ENCODE data around the gene CTXND1.

Gene CTXND1

DNA sequence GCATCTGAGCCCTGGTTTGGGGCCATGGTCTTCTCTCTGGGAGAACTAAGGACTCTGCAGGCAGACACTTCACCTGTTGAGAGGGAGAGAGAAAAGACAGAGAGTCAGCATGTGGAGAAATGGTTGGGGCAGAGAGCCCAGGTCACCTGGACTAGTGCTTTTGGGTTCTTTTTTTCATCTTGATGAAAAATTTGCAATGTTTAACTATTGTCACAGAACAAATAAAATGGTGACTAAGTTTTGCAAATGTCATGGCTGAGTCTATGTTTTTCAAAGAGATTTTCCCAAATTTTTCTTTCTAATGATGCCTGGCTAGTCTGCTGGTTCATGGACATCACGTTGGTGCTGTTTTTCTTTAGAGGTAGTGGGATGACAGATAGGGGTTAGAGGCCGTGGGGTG lies 81.4 kb downstream of the CTXND1 start:
- H3K4me1 ChIP-seq = no peaks in the 10 kb centered on the region
- no peaks in the 10 kb centered on the region for H3K79me2 ChIP-seq
- no peak overlapping the region for H3K27ac ChIP-seq
- no peak overlapping the region for H3K9ac ChIP-seq
- no peak overlapping the region for H2AFZ ChIP-seq
- no peaks in the 10 kb centered on the region for H3K9me3 ChIP-seq (ENCODE audit: control insufficient read depth, low read length)
- no peaks in the 10 kb centered on the region for H3K27me3 ChIP-seq (ENCODE audit: control insufficient read depth, insufficient read depth, low read length)
- no peaks in the 10 kb centered on the region for H3K36me3 ChIP-seq (ENCODE audit: control insufficient read depth, insufficient read depth, low read length)
- TF ChIP-seq, protein P1, sequence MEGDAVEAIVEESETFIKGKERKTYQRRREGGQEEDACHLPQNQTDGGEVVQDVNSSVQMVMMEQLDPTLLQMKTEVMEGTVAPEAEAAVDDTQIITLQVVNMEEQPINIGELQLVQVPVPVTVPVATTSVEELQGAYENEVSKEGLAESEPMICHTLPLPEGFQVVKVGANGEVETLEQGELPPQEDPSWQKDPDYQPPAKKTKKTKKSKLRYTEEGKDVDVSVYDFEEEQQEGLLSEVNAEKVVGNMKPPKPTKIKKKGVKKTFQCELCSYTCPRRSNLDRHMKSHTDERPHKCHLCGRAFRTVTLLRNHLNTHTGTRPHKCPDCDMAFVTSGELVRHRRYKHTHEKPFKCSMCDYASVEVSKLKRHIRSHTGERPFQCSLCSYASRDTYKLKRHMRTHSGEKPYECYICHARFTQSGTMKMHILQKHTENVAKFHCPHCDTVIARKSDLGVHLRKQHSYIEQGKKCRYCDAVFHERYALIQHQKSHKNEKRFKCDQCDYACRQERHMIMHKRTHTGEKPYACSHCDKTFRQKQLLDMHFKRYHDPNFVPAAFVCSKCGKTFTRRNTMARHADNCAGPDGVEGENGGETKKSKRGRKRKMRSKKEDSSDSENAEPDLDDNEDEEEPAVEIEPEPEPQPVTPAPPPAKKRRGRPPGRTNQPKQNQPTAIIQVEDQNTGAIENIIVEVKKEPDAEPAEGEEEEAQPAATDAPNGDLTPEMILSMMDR (IDR thresholded peaks at IDR 0.05) = no peak
- H3K4me3 ChIP-seq (ENCODE audit: low read depth, low read length) = no peak overlapping the region
- H3K4me2 ChIP-seq (ENCODE audit: low read length) = no peak overlapping the region

DNA sequence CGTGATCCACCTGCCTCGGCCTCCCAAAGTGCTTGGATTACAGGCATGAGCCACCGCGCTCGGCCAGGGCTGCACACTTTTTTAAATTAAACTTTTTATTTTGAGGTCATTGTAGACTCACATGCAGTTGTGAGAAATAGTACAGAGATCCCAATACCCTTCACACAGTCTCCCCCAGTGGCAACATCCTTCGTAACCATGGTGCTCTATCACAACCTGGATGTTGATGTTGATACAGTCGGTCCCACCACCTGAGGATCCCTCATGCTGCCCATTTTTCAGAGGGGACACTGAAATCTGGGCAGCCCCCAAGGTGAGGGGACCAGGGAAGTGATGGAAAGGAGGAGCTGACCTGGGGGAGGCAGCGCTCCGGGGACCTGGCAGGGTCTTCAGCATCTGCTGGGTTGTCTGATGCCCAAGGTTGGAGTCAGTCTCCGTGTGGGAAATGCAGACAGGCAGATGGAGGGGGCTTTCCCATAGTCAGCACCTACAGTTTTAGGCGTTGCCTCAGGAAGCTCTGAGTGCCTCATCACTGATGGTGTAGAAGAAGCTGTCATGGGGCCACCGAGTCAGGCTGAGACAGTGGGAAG lies 82.2 kb downstream of the CTXND1 start:
- Histone ChIP-seq H3K9me3 (ENCODE audit: control insufficient read depth, low read length) (no peaks in the 10 kb centered on the region), H2AFZ (no peak overlapping the region), H3K36me3 (ENCODE audit: control insufficient read depth, insufficient read depth, low read length) (no peaks in the 10 kb centered on the region), H3K27ac (no peak overlapping the region), H3K4me1 (no peaks in the 10 kb centered on the region), H3K27me3 (ENCODE audit: control insufficient read depth, insufficient read depth, low read length) (no peaks in the 10 kb centered on the region), H3K4me2 (ENCODE audit: low read length) (no peak overlapping the region), H3K4me3 (ENCODE audit: low read depth, low read length) (no peak overlapping the region), H3K9ac (no peak overlapping the region), H3K79me2 (no peaks in the 10 kb centered on the region)
- TF ChIP-seq, protein P1 (IDR thresholded peaks at IDR 0.05) = no peak

DNA sequence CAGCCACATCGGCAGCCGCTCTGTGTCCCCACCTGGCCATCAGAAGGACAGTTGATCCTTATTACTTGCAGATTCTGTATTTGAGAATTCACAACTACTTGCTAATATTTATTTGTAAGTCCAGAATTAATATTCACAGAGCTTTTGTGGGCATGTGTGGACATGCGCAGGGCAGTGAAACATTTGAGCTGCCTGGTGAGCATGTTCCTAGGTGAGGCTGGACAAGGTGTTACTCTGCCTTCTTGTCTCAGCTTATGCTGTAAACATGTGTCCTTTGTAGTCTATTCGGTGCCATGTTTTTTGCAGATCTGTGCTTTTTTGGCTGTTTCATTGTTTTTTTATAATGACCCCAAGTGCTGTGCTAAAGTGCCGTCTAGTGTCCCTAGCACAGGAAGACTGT lies 83.6 kb downstream of the CTXND1 start:
- no peak overlapping the region for H2AFZ ChIP-seq
- no peaks in the 10 kb centered on the region for H3K27me3 ChIP-seq (ENCODE audit: control insufficient read depth, insufficient read depth, low read length)
- no peaks in the 10 kb centered on the region for H3K9me3 ChIP-seq (ENCODE audit: control insufficient read depth, low read length)
- H3K4me2 ChIP-seq (ENCODE audit: low read length) = no peak overlapping the region
- no peak overlapping the region for H3K27ac ChIP-seq
- TF ChIP-seq, protein P1 (IDR thresholded peaks at IDR 0.05) = no peak
- no peak overlapping the region for H3K4me3 ChIP-seq (ENCODE audit: low read depth, low read length)
- H3K36me3 ChIP-seq (ENCODE audit: control insufficient read depth, insufficient read depth, low read length) = no peaks in the 10 kb centered on the region
- H3K4me1 ChIP-seq = no peaks in the 10 kb centered on the region
- H3K9ac ChIP-seq = no peak overlapping the region
- H3K79me2 ChIP-seq = no peaks in the 10 kb centered on the region

DNA sequence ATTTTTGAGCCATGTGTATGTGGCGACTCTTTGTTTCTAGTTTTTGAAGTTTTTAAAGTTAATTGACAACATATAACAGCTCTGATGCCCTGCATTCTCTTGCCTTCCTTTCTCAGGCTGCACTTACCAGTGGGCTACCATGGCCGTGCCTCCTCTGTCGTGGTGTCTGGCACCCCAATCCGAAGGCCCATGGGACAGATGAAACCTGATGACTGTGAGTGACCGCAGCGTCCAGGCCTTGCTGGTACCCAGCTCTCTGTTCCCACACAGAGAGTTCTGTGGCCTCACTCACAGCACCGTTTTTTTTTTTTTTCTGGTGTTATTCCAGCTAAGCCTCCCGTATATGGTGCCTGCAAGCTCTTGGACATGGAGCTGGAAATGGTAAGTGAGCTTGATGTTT lies 84.1 kb downstream of the CTXND1 start:
- Histone ChIP-seq H3K79me2 (no peaks in the 10 kb centered on the region), H3K27ac (no peak overlapping the region), H2AFZ (no peak overlapping the region), H3K9me3 (ENCODE audit: control insufficient read depth, low read length) (no peaks in the 10 kb centered on the region), H3K27me3 (ENCODE audit: control insufficient read depth, insufficient read depth, low read length) (no peaks in the 10 kb centered on the region), H3K36me3 (ENCODE audit: control insufficient read depth, insufficient read depth, low read length) (no peaks in the 10 kb centered on the region), H3K4me1 (no peaks in the 10 kb centered on the region), H3K4me3 (ENCODE audit: low read depth, low read length) (no peak overlapping the region), H3K4me2 (ENCODE audit: low read length) (no peak overlapping the region), H3K9ac (no peak overlapping the region)
- TF ChIP-seq, protein P1 (IDR thresholded peaks at IDR 0.05) = no peak

DNA sequence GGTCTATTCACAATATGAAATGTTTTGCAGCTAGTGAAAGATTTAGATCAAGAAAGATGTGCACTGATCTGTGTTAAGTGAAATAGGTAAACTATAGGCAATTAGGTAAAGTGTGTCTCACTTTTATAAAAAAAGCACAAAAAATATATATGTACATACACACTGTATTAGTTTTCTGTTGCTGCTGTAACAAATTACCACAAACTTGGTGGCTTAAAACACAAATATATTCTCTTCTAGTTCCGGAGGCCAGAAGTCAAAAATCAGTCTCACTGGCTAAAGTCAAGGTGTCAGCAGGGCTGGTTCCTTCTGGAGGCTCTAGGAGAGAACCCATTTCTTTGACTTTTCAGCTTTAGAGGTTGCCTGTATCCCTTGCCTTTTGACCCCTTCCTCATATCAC lies 88.1 kb downstream of the CTXND1 start:
- H3K27me3 ChIP-seq (ENCODE audit: control insufficient read depth, insufficient read depth, low read length) = no peaks in the 10 kb centered on the region
- TF ChIP-seq, protein P1 (IDR thresholded peaks at IDR 0.05) = no peak
- no peaks in the 10 kb centered on the region for H3K36me3 ChIP-seq (ENCODE audit: control insufficient read depth, insufficient read depth, low read length)
- H3K4me2 ChIP-seq (ENCODE audit: low read length) = no peak overlapping the region
- H3K9me3 ChIP-seq (ENCODE audit: control insufficient read depth, low read length) = no peaks in the 10 kb centered on the region
- no peak overlapping the region for H2AFZ ChIP-seq
- H3K9ac ChIP-seq = no peak overlapping the region
- H3K4me1 ChIP-seq = no peaks in the 10 kb centered on the region
- H3K27ac ChIP-seq = no peak overlapping the region
- H3K79me2 ChIP-seq = no peaks in the 10 kb centered on the region
- H3K4me3 ChIP-seq (ENCODE audit: low read depth, low read length) = no peak overlapping the region
